ENCODE measurements around the gene TPCN2.

DNA sequence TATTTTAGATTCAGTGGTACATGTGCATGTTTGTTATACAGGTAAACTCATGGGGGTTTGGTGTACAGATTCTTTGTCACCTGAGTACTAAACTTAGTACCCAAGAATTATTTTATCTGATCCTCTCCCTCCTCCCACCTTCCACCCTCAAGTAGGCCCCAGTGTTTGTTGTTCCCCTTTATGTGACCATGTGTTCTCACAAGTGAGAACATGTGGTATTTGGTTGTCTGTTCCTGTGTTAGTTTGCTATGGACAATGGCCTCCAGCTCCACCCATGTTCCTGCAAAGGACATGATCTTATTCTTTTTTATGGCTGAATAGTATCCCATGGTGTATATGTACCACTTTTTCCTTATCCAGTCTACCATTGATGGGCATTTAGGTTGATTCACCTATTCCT, 113.8 kb downstream of the TPCN2 start:
- TF ChIP-seq, protein P1, sequence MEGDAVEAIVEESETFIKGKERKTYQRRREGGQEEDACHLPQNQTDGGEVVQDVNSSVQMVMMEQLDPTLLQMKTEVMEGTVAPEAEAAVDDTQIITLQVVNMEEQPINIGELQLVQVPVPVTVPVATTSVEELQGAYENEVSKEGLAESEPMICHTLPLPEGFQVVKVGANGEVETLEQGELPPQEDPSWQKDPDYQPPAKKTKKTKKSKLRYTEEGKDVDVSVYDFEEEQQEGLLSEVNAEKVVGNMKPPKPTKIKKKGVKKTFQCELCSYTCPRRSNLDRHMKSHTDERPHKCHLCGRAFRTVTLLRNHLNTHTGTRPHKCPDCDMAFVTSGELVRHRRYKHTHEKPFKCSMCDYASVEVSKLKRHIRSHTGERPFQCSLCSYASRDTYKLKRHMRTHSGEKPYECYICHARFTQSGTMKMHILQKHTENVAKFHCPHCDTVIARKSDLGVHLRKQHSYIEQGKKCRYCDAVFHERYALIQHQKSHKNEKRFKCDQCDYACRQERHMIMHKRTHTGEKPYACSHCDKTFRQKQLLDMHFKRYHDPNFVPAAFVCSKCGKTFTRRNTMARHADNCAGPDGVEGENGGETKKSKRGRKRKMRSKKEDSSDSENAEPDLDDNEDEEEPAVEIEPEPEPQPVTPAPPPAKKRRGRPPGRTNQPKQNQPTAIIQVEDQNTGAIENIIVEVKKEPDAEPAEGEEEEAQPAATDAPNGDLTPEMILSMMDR (conservative IDR thresholded peaks at IDR 0.05 in 1 of 2, IDR thresholded peaks at IDR 0.05 in 1 of 2; ENCODE audit: extremely low read depth in 1 of 2, insufficient read depth in 1 of 2, low read depth in 1 of 2, low read length in 2 of 2): no peak
- no peak for TF ChIP-seq EZH2 (IDR thresholded peaks at IDR 0.05; ENCODE audit: borderline replicate concordance, low read length)
